CD14-positive monocyte (primary cell): ENCODE results near the gene BCAR1. TPM values are rescaled to one million over a fixed set of nuclear protein-coding genes. Genes with fewer than 3 reads are reported as not detected.
"Not testable (repeated sequence)": the region's sequence is repeated elsewhere in the genome, so short reads cannot be mapped to it uniquely, and the experiment has no call there.

ENCODE experiments used
- DNase-seq, 3 donors: peaks; one replicate each; pipeline ENCODE4 v3.0.0-alpha.2; 2011 to 2022
- H2AFZ ChIP-seq: 2 replicates; pipeline ENCODE4 v1.6.0; 2012; ENCODE audit warnings: mild to moderate bottlenecking, low read depth, low read length, inconsistent platforms; ENCODE audit not compliant: insufficient read depth, poor library complexity, severe bottlenecking
- H3K27ac ChIP-seq, 2 donors: 1 replicate in 1 of 2; 2 replicates in 1 of 2; pipeline ENCODE4 v1.5.1; 2012 to 2013; ENCODE audit warnings: low read length in 2 of 2, control low read depth in 1 of 2, inconsistent platforms in 1 of 2, low read depth in 1 of 2, mild to moderate bottlenecking in 1 of 2
- H3K27me3 ChIP-seq, 2 donors: one replicate each; pipeline versions ENCODE4 v1.6.0 to v1.6.1; 2011 to 2013; ENCODE audit warnings: low read length in 2 of 2; ENCODE audit not compliant: control insufficient read depth in 2 of 2, insufficient read depth in 2 of 2
- H3K36me3 ChIP-seq, 2 donors: replicated peaks in 1 of 2; 1 replicate in 1 of 2; 2 replicates in 1 of 2; pipeline versions ENCODE4 v1.5.1 to v1.6.1; 2012 to 2013; ENCODE audit warnings: low read length in 2 of 2, control low read depth in 1 of 2, inconsistent platforms in 1 of 2, mild to moderate bottlenecking in 1 of 2; ENCODE audit not compliant: insufficient read depth in 2 of 2, control insufficient read depth in 1 of 2
- H3K4me1 ChIP-seq, 2 donors: 1 replicate in 1 of 2; 2 replicates in 1 of 2; pipeline versions ENCODE4 v1.5.1 to v1.6.1; 2012 to 2013; ENCODE audit warnings: low read length in 2 of 2, control low read depth in 1 of 2, inconsistent platforms in 1 of 2, mild to moderate bottlenecking in 1 of 2, moderate library complexity in 1 of 2; ENCODE audit not compliant: insufficient read depth in 2 of 2, control insufficient read depth in 1 of 2
- H3K4me2 ChIP-seq: replicated peaks from 2 replicates; pipeline ENCODE3; 2012; ENCODE audit warnings: low read length, moderate library complexity, mild to moderate bottlenecking; ENCODE audit not compliant: poor library complexity, severe bottlenecking; ENCODE audit errors: extremely low read depth
- H3K4me3 ChIP-seq, 3 experiments: fragments of 200-600 bp in 1 of 3; sonication (generic) in 1 of 3; replicated peaks in 1 of 3; 1 replicate in 2 of 3; 2 replicates in 1 of 3; pipeline ENCODE4 v1.5.1; 2011 to 2013; ENCODE audit warnings: low read length in 3 of 3, mild to moderate bottlenecking in 3 of 3, control low read depth in 2 of 3, low read depth in 2 of 3, inconsistent platforms in 1 of 3, moderate library complexity in 1 of 3
- H3K79me2 ChIP-seq: 2 replicates; pipeline ENCODE4 v1.6.0; 2012; ENCODE audit warnings: mild to moderate bottlenecking, control low read depth, inconsistent platforms, low read length, moderate library complexity; ENCODE audit not compliant: insufficient read depth
- H3K9ac ChIP-seq: 2 replicates; pipeline ENCODE4 v1.6.0; 2017; ENCODE audit warnings: low read length, mild to moderate bottlenecking; ENCODE audit not compliant: insufficient read depth, poor library complexity, severe bottlenecking
- H3K9me3 ChIP-seq, 2 donors: replicated peaks in 1 of 2; 1 replicate in 1 of 2; 2 replicates in 1 of 2; pipeline versions ENCODE4 v1.5.1 to v1.6.1; 2012 to 2013; ENCODE audit warnings: low read length in 2 of 2, control low read depth in 1 of 2; ENCODE audit not compliant: control insufficient read depth in 1 of 2, insufficient read depth in 1 of 2
- H4K20me1 ChIP-seq: 2 replicates; pipeline ENCODE4 v1.6.0; 2012; ENCODE audit warnings: mild to moderate bottlenecking, low read length, control low read depth, moderate library complexity; ENCODE audit not compliant: insufficient read depth
- H3K27ac Mint-ChIP-seq, 7 donors: one replicate each; pipeline ENCODE4 v1.8.0; 2020; ENCODE audit warnings: mild to moderate bottlenecking in 7 of 7, mixed read lengths in 7 of 7, moderate library complexity in 6 of 7, inconsistent platforms in 2 of 7
- H3K27me3 Mint-ChIP-seq, 3 donors: one replicate each; pipeline ENCODE4 v1.8.0; 2021 to 2022; ENCODE audit warnings: low read depth in 3 of 3, mild to moderate bottlenecking in 3 of 3, mixed read lengths in 3 of 3, moderate library complexity in 3 of 3, inconsistent platforms in 1 of 3
- H3K36me3 Mint-ChIP-seq, 2 donors: one replicate each; pipeline ENCODE4 v1.8.0; 2020; ENCODE audit warnings: mixed read lengths in 2 of 2, inconsistent platforms in 1 of 2, mild to moderate bottlenecking in 1 of 2
- H3K4me1 Mint-ChIP-seq: one replicate; pipeline ENCODE4 v1.8.0; 2020; ENCODE audit warnings: mild to moderate bottlenecking, mixed read lengths
- H3K4me3 Mint-ChIP-seq, 2 donors: one replicate each; pipeline ENCODE4 v1.8.0; 2020; ENCODE audit warnings: mild to moderate bottlenecking in 2 of 2, mixed read lengths in 2 of 2, moderate library complexity in 1 of 2
- H3K9me3 Mint-ChIP-seq, 7 donors: one replicate each; pipeline ENCODE4 v1.8.0; 2020 to 2022; ENCODE audit warnings: mixed read lengths in 7 of 7, mild to moderate bottlenecking in 6 of 7, moderate library complexity in 6 of 7, inconsistent platforms in 2 of 7
- WGBS: methylation state at CpG from one replicate; pipeline ENCODE4 v1.1.5; 2013; ENCODE audit warnings: missing lambda C conversion rate; ENCODE audit not compliant: insufficient coverage; 5-methylcytosine and 5-hydroxymethylcytosine counted together
- intact Hi-C, 2 donors: fragments of 100-400 bp; cut with micrococcal nuclease; formaldehyde crosslinking; loops; one replicate each; pipeline versions ENCODE4 v1.15.0 to v1.15.1; 2023
- polyA plus RNA-seq, 3 donors: library from polyadenylated mRNA; depleted of rRNA in 1 of 3; unstranded in 2 of 3; stranded (reverse) in 1 of 3; fragments of 300-500 nt in 2 of 3; fragments of >200 nt in 1 of 3; fragmentation: Illumina TruSeq in 2 of 3; gene quantifications; 1 replicate in 2 of 3; 2 replicates in 1 of 3; pipeline ENCODE4 v1.2.3, GENCODE V29; 2012 to 2021
- TF ChIP-seq, protein P1 (sequence below): fragments of 200-600 bp; IDR thresholded peaks from one replicate; pipeline ENCODE4 v1.8.0; 2022; ENCODE audit warnings: antibody characterized with exemption, mild to moderate bottlenecking

Gene BCAR1
- polyA plus RNA-seq, 3 donors, result not detected

DNA sequence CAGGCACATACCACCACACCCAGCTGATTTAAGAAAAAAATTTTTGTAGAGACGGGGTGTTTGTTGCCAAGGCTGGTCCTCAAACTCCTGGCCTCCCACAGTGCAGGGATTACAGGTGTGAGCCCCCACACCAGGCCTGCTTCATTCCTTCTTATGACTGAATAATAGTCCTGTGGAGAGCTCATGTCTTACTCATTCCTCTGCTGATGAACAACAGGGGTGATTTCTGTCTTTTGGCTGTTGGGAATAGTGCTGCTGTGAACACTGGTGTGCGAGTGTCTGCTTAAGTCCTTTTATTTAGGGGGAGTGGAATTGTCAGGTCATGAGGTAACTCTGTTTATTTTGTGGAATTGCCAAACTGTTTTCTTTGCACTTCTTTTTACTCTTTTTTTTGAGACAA, 35.3 kb downstream of the BCAR1 start:
- intact Hi-C loops, result no loop called here
- no peaks in the 10 kb centered on the region for H3K36me3 Mint-ChIP-seq
- H3K27me3 Mint-ChIP-seq, result peaks cover 29 to 58% (median 39%) of the 10 kb centered on the region in 3 donors
- H2AFZ ChIP-seq, result no peak overlapping the region
- H3K36me3 ChIP-seq, result no peaks in the 10 kb centered on the region
- no peak overlapping the region for H3K27ac ChIP-seq
- H3K4me2 ChIP-seq, result no peak overlapping the region
- peaks cover 4% of the 10 kb centered on the region for H3K4me1 Mint-ChIP-seq
- peaks cover 0 to 7% of the 10 kb centered on the region in 2 donors for H3K27me3 ChIP-seq
- TF ChIP-seq, protein P1, sequence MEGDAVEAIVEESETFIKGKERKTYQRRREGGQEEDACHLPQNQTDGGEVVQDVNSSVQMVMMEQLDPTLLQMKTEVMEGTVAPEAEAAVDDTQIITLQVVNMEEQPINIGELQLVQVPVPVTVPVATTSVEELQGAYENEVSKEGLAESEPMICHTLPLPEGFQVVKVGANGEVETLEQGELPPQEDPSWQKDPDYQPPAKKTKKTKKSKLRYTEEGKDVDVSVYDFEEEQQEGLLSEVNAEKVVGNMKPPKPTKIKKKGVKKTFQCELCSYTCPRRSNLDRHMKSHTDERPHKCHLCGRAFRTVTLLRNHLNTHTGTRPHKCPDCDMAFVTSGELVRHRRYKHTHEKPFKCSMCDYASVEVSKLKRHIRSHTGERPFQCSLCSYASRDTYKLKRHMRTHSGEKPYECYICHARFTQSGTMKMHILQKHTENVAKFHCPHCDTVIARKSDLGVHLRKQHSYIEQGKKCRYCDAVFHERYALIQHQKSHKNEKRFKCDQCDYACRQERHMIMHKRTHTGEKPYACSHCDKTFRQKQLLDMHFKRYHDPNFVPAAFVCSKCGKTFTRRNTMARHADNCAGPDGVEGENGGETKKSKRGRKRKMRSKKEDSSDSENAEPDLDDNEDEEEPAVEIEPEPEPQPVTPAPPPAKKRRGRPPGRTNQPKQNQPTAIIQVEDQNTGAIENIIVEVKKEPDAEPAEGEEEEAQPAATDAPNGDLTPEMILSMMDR, result no peak
- H3K9me3 ChIP-seq, result no peaks in the 10 kb centered on the region
- H3K4me1 ChIP-seq, result no peaks in the 10 kb centered on the region
- no peaks in the 10 kb centered on the region for H4K20me1 ChIP-seq
- no peak overlapping the region for H3K4me3 ChIP-seq
- no peak overlapping the region for H3K4me3 Mint-ChIP-seq
- DNase-seq, result no peak
- WGBS, result no CpG with 5 or more reads among the region's 2 CpGs
- no peak overlapping the region for H3K9ac ChIP-seq
- no peaks in the 10 kb centered on the region for H3K79me2 ChIP-seq
- no peak overlapping the region for H3K27ac Mint-ChIP-seq
- peaks cover 0 to 7% (median 0%) of the 10 kb centered on the region in 7 donors for H3K9me3 Mint-ChIP-seq

DNA sequence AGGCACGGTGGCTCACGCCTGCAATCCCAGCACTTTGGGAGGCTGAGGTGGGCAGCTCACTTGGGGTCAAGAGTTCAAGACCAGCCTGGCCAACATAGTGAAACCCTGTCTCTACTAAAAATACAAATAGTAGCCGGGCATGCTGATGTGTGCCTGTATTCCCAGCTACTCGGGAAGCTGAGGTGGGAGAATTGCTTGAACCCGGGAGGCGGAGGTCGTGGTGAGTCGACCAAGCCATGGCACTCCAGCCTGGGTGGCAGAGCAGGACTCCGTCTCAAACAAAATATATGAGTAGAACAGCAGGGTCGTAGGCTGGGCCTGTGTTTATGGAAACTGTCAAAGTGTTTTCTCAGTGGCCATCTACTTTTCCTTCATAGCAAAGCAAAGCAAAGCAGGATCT, 40.1 kb downstream of the BCAR1 start:
- H3K27ac ChIP-seq, H3K4me2 ChIP-seq, H3K4me3 Mint-ChIP-seq, H3K79me2 ChIP-seq, intact Hi-C loops, H3K4me1 Mint-ChIP-seq, DNase-seq, H3K9me3 ChIP-seq, H3K9ac ChIP-seq, H4K20me1 ChIP-seq, H3K27me3 ChIP-seq, H3K9me3 Mint-ChIP-seq, H3K27ac Mint-ChIP-seq, H2AFZ ChIP-seq, H3K36me3 Mint-ChIP-seq, H3K4me1 ChIP-seq, H3K4me3 ChIP-seq, H3K36me3 ChIP-seq: not testable (repeated sequence)
- H3K27me3 Mint-ChIP-seq, result peaks cover 36 to 59% (median 36%) of the 10 kb centered on the region in 3 donors
- WGBS, result 100% methylated on average over 5 of the region's 10 CpGs
